SU-DHL-6 (cell line): ENCODE results near the gene GNG4.

Experiments used
- H2AFZ ChIP-seq: fragments of 200-600 bp; sonication (generic); 2 replicates; pipeline ENCODE4 v1.6.1; 2014; ENCODE audit warnings: low read depth, mild to moderate bottlenecking, moderate library complexity, mixed read lengths, antibody characterized with exemption, low read length; ENCODE audit not compliant: severe bottlenecking
- H3F3A ChIP-seq: fragments of 200-600 bp; shearing (Covaris generic); 2 replicates; pipeline ENCODE4 v1.6.0; 2016; ENCODE audit warnings: antibody characterized with exemption, mild to moderate bottlenecking; ENCODE audit not compliant: insufficient read depth
- H3K27ac ChIP-seq: fragments of 200-600 bp; sonication (generic); 2 replicates; pipeline ENCODE4 v1.5.1; 2016; ENCODE audit warnings: low read depth, mild to moderate bottlenecking, low read length, moderate library complexity, mixed read lengths
- H3K27me3 ChIP-seq: fragments of 200-600 bp; sonication (generic), shearing (Covaris generic); 2 replicates; pipeline ENCODE4 v1.6.0; 2014; ENCODE audit warnings: mild to moderate bottlenecking, low read length
- H3K36me3 ChIP-seq: fragments of 200-600 bp; sonication (generic); 2 replicates; pipeline ENCODE4 v1.6.1; 2014; ENCODE audit warnings: mild to moderate bottlenecking, low read length, mixed read lengths
- H3K4me2 ChIP-seq: fragments of 300-600, 200-600 bp; shearing (Covaris generic), sonication (generic); 2 replicates; pipeline ENCODE4 v1.6.0; 2014; ENCODE audit warnings: low read length, low read depth, mild to moderate bottlenecking; ENCODE audit not compliant: poor library complexity, severe bottlenecking
- H3K4me3 ChIP-seq: fragments of 200-600 bp; sonication (generic); 2 replicates; pipeline ENCODE4 v1.5.1; 2014; ENCODE audit warnings: antibody characterized with exemption, low read length, mild to moderate bottlenecking, mixed read lengths; ENCODE audit not compliant: insufficient read depth, poor library complexity, severe bottlenecking
- H3K79me2 ChIP-seq: fragments of 200-600 bp; sonication (generic); 2 replicates; pipeline ENCODE4 v1.6.1; 2014; ENCODE audit warnings: mild to moderate bottlenecking, low read length, moderate library complexity; ENCODE audit not compliant: insufficient read depth
- H3K9ac ChIP-seq: fragments of 200-600 bp; sonication (generic); 2 replicates; pipeline ENCODE4 v1.7.0; 2014; ENCODE audit warnings: mild to moderate bottlenecking, low read length
- H3K9me2 ChIP-seq: fragments of 200-600 bp; sonication (generic); replicated peaks from 2 replicates; pipeline ENCODE4 v1.6.1; 2014; ENCODE audit warnings: low read length; ENCODE audit not compliant: insufficient read depth
- H3K9me3 ChIP-seq: fragments of 200-600 bp; sonication (generic); 2 replicates; pipeline ENCODE4 v1.6.1; 2014; ENCODE audit warnings: low read length, mixed read lengths; ENCODE audit not compliant: insufficient read depth
- H4K20me1 ChIP-seq: fragments of 200-600 bp; sonication (generic); 2 replicates; pipeline ENCODE4 v1.6.1; 2014; ENCODE audit warnings: low read depth, mild to moderate bottlenecking, antibody characterized with exemption, low read length, moderate library complexity, mixed read lengths
- EZH2phosphoT487 ChIP-seq: fragments of 200-600 bp; sonication (generic), shearing (Covaris generic); conservative IDR thresholded peaks from 2 replicates; pipeline ENCODE4 v1.6.1; 2018; ENCODE audit warnings: mild to moderate bottlenecking, antibody characterized with exemption, low read length, moderate library complexity, mixed read lengths
- TF ChIP-seq, protein P1 (sequence below): fragments of 200-600 bp; sonication (generic); IDR thresholded peaks from one replicate; pipeline ENCODE4 v1.5.1; 2017; ENCODE audit warnings: antibody characterized with exemption, mild to moderate bottlenecking, low read length, moderate library complexity; ENCODE audit not compliant: insufficient read depth, poor library complexity, severe bottlenecking

Gene GNG4

GRCh38 chr1:235635938-235636662, 13.5 kb downstream of the GNG4 start:
- H3K9me2 ChIP-seq: no peaks in the 10 kb centered on the region
- no peak overlapping the region for H3K27ac ChIP-seq
- no peak overlapping the region for H3K4me3 ChIP-seq
- H3K79me2 ChIP-seq: no peaks in the 10 kb centered on the region
- TF ChIP-seq EZH2phosphoT487: no peak
- TF ChIP-seq, protein P1, sequence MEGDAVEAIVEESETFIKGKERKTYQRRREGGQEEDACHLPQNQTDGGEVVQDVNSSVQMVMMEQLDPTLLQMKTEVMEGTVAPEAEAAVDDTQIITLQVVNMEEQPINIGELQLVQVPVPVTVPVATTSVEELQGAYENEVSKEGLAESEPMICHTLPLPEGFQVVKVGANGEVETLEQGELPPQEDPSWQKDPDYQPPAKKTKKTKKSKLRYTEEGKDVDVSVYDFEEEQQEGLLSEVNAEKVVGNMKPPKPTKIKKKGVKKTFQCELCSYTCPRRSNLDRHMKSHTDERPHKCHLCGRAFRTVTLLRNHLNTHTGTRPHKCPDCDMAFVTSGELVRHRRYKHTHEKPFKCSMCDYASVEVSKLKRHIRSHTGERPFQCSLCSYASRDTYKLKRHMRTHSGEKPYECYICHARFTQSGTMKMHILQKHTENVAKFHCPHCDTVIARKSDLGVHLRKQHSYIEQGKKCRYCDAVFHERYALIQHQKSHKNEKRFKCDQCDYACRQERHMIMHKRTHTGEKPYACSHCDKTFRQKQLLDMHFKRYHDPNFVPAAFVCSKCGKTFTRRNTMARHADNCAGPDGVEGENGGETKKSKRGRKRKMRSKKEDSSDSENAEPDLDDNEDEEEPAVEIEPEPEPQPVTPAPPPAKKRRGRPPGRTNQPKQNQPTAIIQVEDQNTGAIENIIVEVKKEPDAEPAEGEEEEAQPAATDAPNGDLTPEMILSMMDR: no peak
- H4K20me1 ChIP-seq: no peaks in the 10 kb centered on the region
- no peaks in the 10 kb centered on the region for H3F3A ChIP-seq
- no peaks in the 10 kb centered on the region for H3K27me3 ChIP-seq
- H3K36me3 ChIP-seq: no peaks in the 10 kb centered on the region
- no peaks in the 10 kb centered on the region for H3K9me3 ChIP-seq
- no peak overlapping the region for H3K9ac ChIP-seq
- no peak overlapping the region for H2AFZ ChIP-seq
- no peak overlapping the region for H3K4me2 ChIP-seq

GRCh38 chr1:235632506-235633401, 16.8 kb downstream of the GNG4 start:
- no peaks in the 10 kb centered on the region for H4K20me1 ChIP-seq
- no peak overlapping the region for H3K4me3 ChIP-seq
- no peaks in the 10 kb centered on the region for H3K27me3 ChIP-seq
- H3K79me2 ChIP-seq: no peaks in the 10 kb centered on the region
- no peak overlapping the region for H3K9ac ChIP-seq
- no peaks in the 10 kb centered on the region for H3F3A ChIP-seq
- H3K27ac ChIP-seq: no peak overlapping the region
- TF ChIP-seq, protein P1: no peak
- no peak for TF ChIP-seq EZH2phosphoT487
- no peak overlapping the region for H2AFZ ChIP-seq
- H3K9me3 ChIP-seq: no peaks in the 10 kb centered on the region
- no peaks in the 10 kb centered on the region for H3K9me2 ChIP-seq
- no peak overlapping the region for H3K4me2 ChIP-seq
- H3K36me3 ChIP-seq: no peaks in the 10 kb centered on the region

DNA sequence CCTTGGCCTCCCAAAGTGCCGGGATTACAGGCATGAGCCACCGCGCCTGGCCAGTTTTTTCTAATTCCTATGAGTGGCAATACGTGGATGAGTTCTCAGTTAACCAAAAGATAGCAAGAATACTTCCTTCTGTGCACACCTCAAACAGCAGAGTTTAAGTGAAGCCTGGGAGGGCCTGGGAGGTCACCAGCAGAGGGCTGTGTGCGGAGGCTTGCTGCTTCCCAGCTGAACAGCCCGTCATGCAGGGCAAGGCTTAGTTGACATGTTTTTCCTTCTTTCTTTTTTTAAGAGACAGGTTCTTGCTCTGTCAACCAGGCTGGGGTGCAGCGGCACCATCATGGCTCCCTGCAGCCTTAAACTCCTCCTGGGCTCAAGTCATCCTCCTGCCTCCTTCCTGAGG, 17.8 kb downstream of the GNG4 start:
- H3K27me3 ChIP-seq: no peaks in the 10 kb centered on the region
- H3K9me2 ChIP-seq: no peaks in the 10 kb centered on the region
- H3F3A ChIP-seq: no peaks in the 10 kb centered on the region
- TF ChIP-seq, protein P1: no peak
- no peak for TF ChIP-seq EZH2phosphoT487
- H3K4me3 ChIP-seq: no peak overlapping the region
- H3K36me3 ChIP-seq: no peaks in the 10 kb centered on the region
- H2AFZ ChIP-seq: no peak overlapping the region
- H4K20me1 ChIP-seq: no peaks in the 10 kb centered on the region
- no peak overlapping the region for H3K27ac ChIP-seq
- H3K79me2 ChIP-seq: no peaks in the 10 kb centered on the region
- no peaks in the 10 kb centered on the region for H3K9me3 ChIP-seq
- H3K9ac ChIP-seq: no peak overlapping the region
- no peak overlapping the region for H3K4me2 ChIP-seq
